Smooth muscle cell (in vitro differentiated cells): ENCODE measurements around the gene ARHGAP27. TPM values are rescaled to one million over a fixed set of nuclear protein-coding genes. Genes with fewer than 3 reads are reported as not detected.

Source experiments
- DNase-seq: peaks from one replicate; lab custom pipeline; 2025; ENCODE audit not compliant: unreplicated experiment; lab: John Stamatoyannopoulos, UW
- H2AFZ ChIP-seq: fragments of 200-600 bp; sonication (generic); 2 replicates; pipeline ENCODE4 v1.6.0; 2016; ENCODE audit warnings: antibody characterized with exemption, low read depth, mild to moderate bottlenecking
- H3F3A ChIP-seq: fragments of 200-600 bp; sonication (generic); 2 replicates; pipeline ENCODE4 v1.6.0; 2017; ENCODE audit warnings: antibody characterized with exemption, low read depth
- H3K27ac ChIP-seq: fragments of 200-600 bp; sonication (generic); 2 replicates; pipeline ENCODE4 v1.5.1; 2016; ENCODE audit warnings: low read depth, mild to moderate bottlenecking
- H3K27me3 ChIP-seq: fragments of 200-600 bp; sonication (generic); 2 replicates; pipeline ENCODE4 v1.6.1; 2016; ENCODE audit warnings: low read depth, mild to moderate bottlenecking
- H3K36me3 ChIP-seq: fragments of 200-600 bp; sonication (generic); 2 replicates; pipeline ENCODE4 v1.5.1; 2016; ENCODE audit warnings: low read depth
- H3K4me1 ChIP-seq: fragments of 200-600 bp; sonication (generic); 2 replicates; pipeline ENCODE4 v1.5.1; 2016; ENCODE audit warnings: low read depth
- H3K4me2 ChIP-seq: fragments of 200-600 bp; sonication (generic); 2 replicates; pipeline ENCODE4 v1.6.0; 2016; ENCODE audit warnings: mild to moderate bottlenecking
- H3K4me3 ChIP-seq: fragments of 200-600 bp; sonication (generic); 2 replicates; pipeline ENCODE4 v1.5.1; 2016; ENCODE audit warnings: mild to moderate bottlenecking
- H3K79me2 ChIP-seq: fragments of 200-600 bp; sonication (generic); 2 replicates; pipeline ENCODE4 v1.6.0; 2016; ENCODE audit warnings: low read depth, mild to moderate bottlenecking
- H3K9ac ChIP-seq: fragments of 200-600 bp; sonication (generic); 2 replicates; pipeline ENCODE4 v1.6.0; 2016; ENCODE audit warnings: low read depth
- H3K9me3 ChIP-seq: fragments of 200-600 bp; sonication (generic); replicated peaks from 2 replicates; pipeline ENCODE4 v1.5.1; 2016; ENCODE audit warnings: low read depth
- H4K20me1 ChIP-seq: fragments of 200-600 bp; sonication (generic); 2 replicates; pipeline ENCODE4 v1.6.0; 2016; ENCODE audit warnings: low read depth
- CTCF ChIP-seq: fragments of 200-600 bp; sonication (generic); IDR thresholded peaks from 2 replicates; pipeline ENCODE4 v1.5.1; 2017; ENCODE audit warnings: borderline replicate concordance, mild to moderate bottlenecking, antibody characterized with exemption; ENCODE audit not compliant: insufficient read depth, poor library complexity, severe bottlenecking
- WGBS: methylation state at CpG from one replicate; pipeline ENCODE4 v1.1.7; 2016; ENCODE audit warnings: low lambda C conversion rate; 5-methylcytosine and 5-hydroxymethylcytosine counted together
- polyA plus RNA-seq: library from polyadenylated mRNA; unstranded; fragments of >200 nt; fragmentation: Nextera tagmentation; extraction: Ambion mirVana; gene quantifications from 2 replicates; pipeline ENCODE4 v1.2.1, GENCODE V29; 2016
- total RNA-seq: library from RNA; depleted of rRNA; stranded (reverse); fragments of >200 nt; gene quantifications from 2 replicates; pipeline ENCODE4 v1.2.3, GENCODE V29; 2014

The ARHGAP27 gene
- total and polyA plus RNA-seq, 2 experiments from 2014 or later = 3.6 to 3.7 TPM

DNA sequence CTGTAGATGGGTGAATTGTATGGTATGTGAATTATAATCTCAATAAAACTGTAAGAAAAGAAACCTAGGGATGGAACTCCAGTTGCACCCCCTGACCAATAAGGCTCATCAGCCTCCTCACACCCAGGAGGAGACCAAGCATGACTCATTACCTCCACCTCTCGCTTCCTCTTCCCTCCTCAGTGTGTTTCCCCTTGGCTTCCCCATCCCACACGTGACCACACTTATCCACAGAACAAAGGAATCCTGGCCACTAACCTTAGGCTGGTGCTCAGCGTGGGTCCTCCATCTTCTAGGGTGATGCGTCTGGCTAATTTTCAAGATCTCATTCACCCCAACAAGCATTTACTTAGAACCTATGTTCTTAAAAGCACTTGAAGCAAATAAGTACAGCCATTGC is 79.6 kb downstream of the ARHGAP27 start:
- Histone ChIP-seq H3K27ac (no peak overlapping the region), H3K4me3 (no peak overlapping the region), H3K9me3 (peaks cover 6% of the 10 kb centered on the region), H4K20me1 (no peaks in the 10 kb centered on the region), H3K79me2 (no peaks in the 10 kb centered on the region), H2AFZ (no peak overlapping the region), H3K27me3 (no peaks in the 10 kb centered on the region), H3F3A (no peaks in the 10 kb centered on the region), H3K4me1 (no peaks in the 10 kb centered on the region), H3K36me3 (no peaks in the 10 kb centered on the region), H3K4me2 (no peak overlapping the region), H3K9ac (no peak overlapping the region)
- no peak for DNase-seq
- TF ChIP-seq CTCF = no peak
- WGBS = 89% methylated on average over 4 of the region's 4 CpGs

DNA sequence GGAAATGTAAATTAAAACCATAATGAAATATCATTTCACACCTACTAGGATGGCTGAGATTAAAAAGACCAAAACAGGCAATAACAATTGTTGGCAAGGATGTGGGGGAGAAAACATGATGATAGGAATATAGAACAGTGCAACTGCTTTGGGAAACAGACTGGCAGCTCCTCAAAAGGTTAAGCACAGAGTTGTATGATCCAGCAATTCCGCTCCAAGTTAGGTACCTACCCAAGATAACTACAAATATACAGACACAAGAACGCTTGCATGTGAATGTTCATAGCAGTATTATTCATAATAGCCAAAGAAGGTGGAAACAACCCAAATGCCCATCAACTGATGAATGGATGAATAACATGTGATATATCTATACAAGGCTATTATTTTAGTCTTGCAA is 80.8 kb downstream of the ARHGAP27 start:
- no peak overlapping the region for H3K9ac ChIP-seq
- 95% methylated on average over 2 of the region's 2 CpGs for WGBS
- H3K9me3 ChIP-seq = peaks cover 6% of the 10 kb centered on the region
- H4K20me1 ChIP-seq = no peaks in the 10 kb centered on the region
- H3K4me3 ChIP-seq = no peak overlapping the region
- DNase-seq = no peak
- H3K4me2 ChIP-seq = no peak overlapping the region
- no peaks in the 10 kb centered on the region for H3K79me2 ChIP-seq
- no peaks in the 10 kb centered on the region for H3K36me3 ChIP-seq
- no peak overlapping the region for H2AFZ ChIP-seq
- H3K4me1 ChIP-seq = no peaks in the 10 kb centered on the region
- H3F3A ChIP-seq = no peaks in the 10 kb centered on the region
- TF ChIP-seq CTCF = no peak
- H3K27me3 ChIP-seq = no peaks in the 10 kb centered on the region
- H3K27ac ChIP-seq = no peak overlapping the region

GRCh38 chr17:45347444-45347843 is 85.2 kb downstream of the ARHGAP27 start:
- Histone ChIP-seq H3K27ac (no peak overlapping the region), H3K27me3 (no peaks in the 10 kb centered on the region), H3K36me3 (no peaks in the 10 kb centered on the region), H4K20me1 (no peaks in the 10 kb centered on the region), H3F3A (peaks cover 13% of the 10 kb centered on the region), H3K9me3 (peaks cover 6% of the 10 kb centered on the region), H3K4me3 (no peak overlapping the region), H3K4me2 (no peak overlapping the region), H3K9ac (no peak overlapping the region), H2AFZ (no peak overlapping the region), H3K79me2 (no peaks in the 10 kb centered on the region), H3K4me1 (no peaks in the 10 kb centered on the region)
- 75% methylated on average over 6 of the region's 6 CpGs for WGBS
- no peak for DNase-seq
- no peak for TF ChIP-seq CTCF

- DNase-seq = no peak
- no peaks in the 10 kb centered on the region for H4K20me1 ChIP-seq
- H3K36me3 ChIP-seq = no peaks in the 10 kb centered on the region
- TF ChIP-seq CTCF = no peak
- H3K4me3 ChIP-seq = no peak overlapping the region
- no peaks in the 10 kb centered on the region for H3K79me2 ChIP-seq
- peaks cover 4% of the 10 kb centered on the region for H3K9me3 ChIP-seq
- H3K4me2 ChIP-seq = peak overlapping the region; percentile 9
- no peaks in the 10 kb centered on the region for H3K27me3 ChIP-seq
- peak overlapping the region; percentile 66 for H3K27ac ChIP-seq
- H3K4me1 ChIP-seq = peaks cover 5% of the 10 kb centered on the region
- no peak overlapping the region for H3K9ac ChIP-seq
- peaks cover 13% of the 10 kb centered on the region for H3F3A ChIP-seq
- 67% methylated on average over 13 of the region's 13 CpGs for WGBS
- H2AFZ ChIP-seq = no peak overlapping the region
Observed at GRCh38 chr17:45346216-45347015, 86.3 kb downstream of the ARHGAP27 start.
